Neuron (in vitro differentiated cells): Measurements from ENCODE around the gene RAB42.
"Not testable (repeated sequence)": the region's sequence is repeated elsewhere in the genome, so short reads cannot be mapped to it uniquely, and the experiment has no call there.

ENCODE experiments used
- H2AFZ ChIP-seq: one replicate; pipeline ENCODE4 v1.6.1; 2013; ENCODE audit warnings: low read depth, mild to moderate bottlenecking, inconsistent platforms, low read length, moderate library complexity
- H3K27me3 ChIP-seq: one replicate; pipeline ENCODE4 v1.6.1; 2013; ENCODE audit warnings: low read length; ENCODE audit not compliant: insufficient read depth
- H3K36me3 ChIP-seq: one replicate; pipeline ENCODE4 v1.6.1; 2013; ENCODE audit warnings: low read length; ENCODE audit not compliant: insufficient read depth
- H3K4me1 ChIP-seq: one replicate; pipeline ENCODE4 v1.6.1; 2013; ENCODE audit warnings: low read length; ENCODE audit not compliant: insufficient read depth
- H3K4me3 ChIP-seq: 2 replicates; pipeline ENCODE4 v1.5.1; 2013; ENCODE audit warnings: mild to moderate bottlenecking, low read length, moderate library complexity
- H3K9me3 ChIP-seq: one replicate; pipeline ENCODE4 v1.6.1; 2013; ENCODE audit warnings: low read length

RAB42 gene

GRCh38 chr1:28591708-28592320 lies at the start of gene RAB42:
RAB42 (plus strand) TSS chr1:28592265; CDS start chr1:28592512, 247 bp downstream.
- Histone ChIP-seq H3K27me3 (no peaks in the 10 kb centered on the region), H3K4me3 (peak within 1 kb of the TSS; percentile 21), H3K4me1 (no peaks in the 10 kb centered on the region), H3K36me3 (peaks cover 2% of the 10 kb centered on the region), H3K9me3 (no peaks in the 10 kb centered on the region), H2AFZ (no peak within 1 kb of the TSS)

GRCh38 chr1:28545246-28545628 lies 46.8 kb upstream of the RAB42 start:
- Histone ChIP-seq H3K9me3 (no peaks in the 10 kb centered on the region), H3K4me1 (no peaks in the 10 kb centered on the region), H3K4me3 (no peak overlapping the region), H2AFZ (no peak overlapping the region), H3K27me3 (no peaks in the 10 kb centered on the region), H3K36me3 (no peaks in the 10 kb centered on the region)

- H2AFZ ChIP-seq = no peak overlapping the region
- no peak overlapping the region for H3K4me3 ChIP-seq
- no peaks in the 10 kb centered on the region for H3K9me3 ChIP-seq
- H3K27me3 ChIP-seq = no peaks in the 10 kb centered on the region
- H3K36me3 ChIP-seq = no peaks in the 10 kb centered on the region
- H3K4me1 ChIP-seq = peaks cover 3% of the 10 kb centered on the region
Observed at GRCh38 chr1:28548318-28548717, 43.7 kb upstream of the RAB42 start.

GRCh38 chr1:28551381-28551780 lies 40.7 kb upstream of the RAB42 start:
- H2AFZ ChIP-seq = no peak overlapping the region
- no peak overlapping the region for H3K4me3 ChIP-seq
- H3K4me1 ChIP-seq = peaks cover 6% of the 10 kb centered on the region
- H3K9me3 ChIP-seq = no peaks in the 10 kb centered on the region
- H3K27me3 ChIP-seq = no peaks in the 10 kb centered on the region
- H3K36me3 ChIP-seq = peaks cover 9% of the 10 kb centered on the region

GRCh38 chr1:28552758-28553663 lies 39.1 kb upstream of the RAB42 start, which contains the start of gene TRNAU1AP:
TRNAU1AP (plus strand) TSS chr1:28553085; CDS start chr1:28553111, 26 bp downstream.
- Histone ChIP-seq H3K9me3 (no peaks in the 10 kb centered on the region), H3K4me1 (peaks cover 6% of the 10 kb centered on the region), H2AFZ (peak within 1 kb of the TSS; percentile 93), H3K27me3 (no peaks in the 10 kb centered on the region), H3K4me3 (peak within 1 kb of the TSS; percentile 91), H3K36me3 (peaks cover 17% of the 10 kb centered on the region)

- no peak overlapping the region for H3K4me3 ChIP-seq
- H3K9me3 ChIP-seq = no peaks in the 10 kb centered on the region
- H3K36me3 ChIP-seq = peaks cover 64% of the 10 kb centered on the region
- H3K4me1 ChIP-seq = no peaks in the 10 kb centered on the region
- no peaks in the 10 kb centered on the region for H3K27me3 ChIP-seq
- H2AFZ ChIP-seq = no peak overlapping the region
Observed at GRCh38 chr1:28560886-28561285, 31.2 kb upstream of the RAB42 start.

GRCh38 chr1:28564310-28564709 lies 27.8 kb upstream of the RAB42 start:
- no peaks in the 10 kb centered on the region for H3K27me3 ChIP-seq
- H3K4me1 ChIP-seq = no peaks in the 10 kb centered on the region
- no peak overlapping the region for H2AFZ ChIP-seq
- H3K9me3 ChIP-seq = no peaks in the 10 kb centered on the region
- peaks cover 70% of the 10 kb centered on the region for H3K36me3 ChIP-seq
- no peak overlapping the region for H3K4me3 ChIP-seq

- Histone ChIP-seq H3K36me3 (peaks cover 68% of the 10 kb centered on the region), H3K9me3 (no peaks in the 10 kb centered on the region), H3K4me1 (no peaks in the 10 kb centered on the region), H2AFZ (no peak overlapping the region), H3K27me3 (no peaks in the 10 kb centered on the region), H3K4me3 (no peak overlapping the region)
Observed at GRCh38 chr1:28565040-28565439, 27.0 kb upstream of the RAB42 start.

GRCh38 chr1:28565726-28566125 lies 26.3 kb upstream of the RAB42 start:
- H3K27me3 ChIP-seq = no peaks in the 10 kb centered on the region
- H3K4me1 ChIP-seq = no peaks in the 10 kb centered on the region
- H2AFZ ChIP-seq = no peak overlapping the region
- H3K9me3 ChIP-seq = no peaks in the 10 kb centered on the region
- H3K4me3 ChIP-seq = no peak overlapping the region
- H3K36me3 ChIP-seq = peaks cover 67% of the 10 kb centered on the region

- Histone ChIP-seq H3K9me3 (no peaks in the 10 kb centered on the region), H2AFZ (no peak overlapping the region), H3K4me1 (no peaks in the 10 kb centered on the region), H3K27me3 (no peaks in the 10 kb centered on the region), H3K4me3 (no peak overlapping the region), H3K36me3 (peaks cover 66% of the 10 kb centered on the region)
Observed at GRCh38 chr1:28566931-28567330, 25.1 kb upstream of the RAB42 start.

GRCh38 chr1:28571911-28572310 lies 20.2 kb upstream of the RAB42 start:
- H2AFZ ChIP-seq = no peak overlapping the region
- no peaks in the 10 kb centered on the region for H3K4me1 ChIP-seq
- no peaks in the 10 kb centered on the region for H3K27me3 ChIP-seq
- peaks cover 56% of the 10 kb centered on the region for H3K36me3 ChIP-seq
- no peaks in the 10 kb centered on the region for H3K9me3 ChIP-seq
- H3K4me3 ChIP-seq = no peak overlapping the region

- not testable (repeated sequence) for H3K4me3 ChIP-seq, H3K9me3 ChIP-seq, H3K4me1 ChIP-seq, H3K27me3 ChIP-seq, H2AFZ ChIP-seq
- H3K36me3 ChIP-seq = peaks cover 55% of the 10 kb centered on the region
Observed at GRCh38 chr1:28572891-28573290, 19.2 kb upstream of the RAB42 start.

- H2AFZ ChIP-seq = no peak overlapping the region
- H3K4me1 ChIP-seq = no peaks in the 10 kb centered on the region
- no peaks in the 10 kb centered on the region for H3K27me3 ChIP-seq
- H3K4me3 ChIP-seq = no peak overlapping the region
- peaks cover 55% of the 10 kb centered on the region for H3K36me3 ChIP-seq
- H3K9me3 ChIP-seq = no peaks in the 10 kb centered on the region
Observed at GRCh38 chr1:28573564-28573963, 18.5 kb upstream of the RAB42 start.
